ENCODE measurements around the gene WDR17. TPM values are rescaled to one million over a fixed set of nuclear protein-coding genes. Genes with fewer than 3 reads are reported as not detected.

WDR17 gene
- total and polyA plus RNA-seq, 2 of the 8 experiments (the other 6 are each of a cell fraction or from before 2014, with no cell fraction given) = 1.4 to 3.3 TPM

GRCh38 chr4:176054942-176055341 lies 10.7 kb upstream of the WDR17 start:
- H3K4me1 ChIP-seq (replicated peaks in 1 of 4; ENCODE audit: control insufficient read depth in 3 of 4, insufficient read depth in 4 of 4, low read length in 3 of 4) = no peaks in the 10 kb centered on the region
- no peak overlapping the region for H3K4me2 ChIP-seq (ENCODE audit: insufficient read depth in 1 of 2, low read depth in 2 of 2, low read length in 2 of 2)
- H2BK12ac ChIP-seq (ENCODE audit: low read depth, low read length) = no peak overlapping the region
- no peaks in the 10 kb centered on the region for H3K79me1 ChIP-seq (ENCODE audit: low read depth, low read length)
- CTCF ChIA-PET (ENCODE audit: partially characterized antibody) = interaction anchor here (0.8 to 2.6 kb wide), 12 partner anchors 8 to 288 kb away, joined by 3 to 12 read pairs (median 5); no protein-coding TSS in a partner anchor
- no peak overlapping the region for H3K4me3 ChIP-seq (ENCODE audit: extremely low read depth in 1 of 4, insufficient read depth in 2 of 4, low read depth in 3 of 4, low read length in 4 of 4)
- no peak overlapping the region for H2BK20ac ChIP-seq (ENCODE audit: low read length)
- no peak overlapping the region for H2BK5ac ChIP-seq (ENCODE audit: low read depth, low read length)
- H3K14ac ChIP-seq (ENCODE audit: insufficient read length) = no peak overlapping the region
- H3K27ac ChIP-seq (ENCODE audit: low read depth, low read length) = no peak overlapping the region
- no peak overlapping the region for H2BK15ac ChIP-seq (ENCODE audit: low read length)
- no peak overlapping the region for H3K4ac ChIP-seq (replicated peaks; ENCODE audit: insufficient read length, low read depth, low read length)
- no peak overlapping the region for H4K91ac ChIP-seq (replicated peaks; ENCODE audit: insufficient read length, low read length)
- H4K5ac ChIP-seq (ENCODE audit: insufficient read length, low read depth, low read length) = no peak overlapping the region
- H2AFZ ChIP-seq (ENCODE audit: low read length) = peak overlapping the region; percentile 94; the same call in 1 of the 2 replicates
- POLR2A ChIA-PET (ENCODE audit: partially characterized antibody) = no interaction called here
- no peak overlapping the region for H3K9ac ChIP-seq (replicated peaks in 1 of 4; ENCODE audit: extremely low read depth in 1 of 4, low read depth in 3 of 4, low read length in 3 of 4)
- no peaks in the 10 kb centered on the region for H4K20me1 ChIP-seq (replicated peaks in 1 of 2; ENCODE audit: control insufficient read depth in 1 of 2, insufficient read depth in 2 of 2, low read length in 2 of 2)
- H3K36me3 ChIP-seq (ENCODE audit: control insufficient read depth in 2 of 4, insufficient read depth in 4 of 4, low read length in 3 of 4) = no peaks in the 10 kb centered on the region
- H2AK5ac ChIP-seq (ENCODE audit: low read depth, low read length) = no peak overlapping the region
- no peak overlapping the region for H3K56ac ChIP-seq (replicated peaks; ENCODE audit: insufficient read length, low read depth, low read length)
- FAIRE-seq (no peak), DNase-seq (ENCODE audit: low read depth in 1 of 2, low spot score in 2 of 2) (no peak)
- no peak overlapping the region for H4K8ac ChIP-seq (ENCODE audit: extremely low read depth, insufficient read depth, low read length)
- no peak overlapping the region for H2BK120ac ChIP-seq (replicated peaks; ENCODE audit: low read depth, low read length)
- no peak overlapping the region for H3K18ac ChIP-seq (ENCODE audit: extremely low read depth, low read length)
- WGBS, 2 experiments (ENCODE audit: extremely low coverage in 1 of 2, insufficient coverage in 1 of 2, insufficient read length in 1 of 2, insufficient replicate concordance in 2 of 2, low coverage in 1 of 2, low lambda C conversion rate in 2 of 2, missing lambda C conversion rate in 1 of 2) = 41% methylated on average over 2 of the region's 2 CpGs; no CpG with 5 or more reads in 1 of the 2 experiments
- no peaks in the 10 kb centered on the region for H3K79me2 ChIP-seq (ENCODE audit: control insufficient read depth in 1 of 2, insufficient read depth in 2 of 2, low read length in 2 of 2)
- H3K27me3 ChIP-seq (replicated peaks in 1 of 4; ENCODE audit: control insufficient read depth in 3 of 4, extremely low read depth in 1 of 4, insufficient read depth in 3 of 4, low read length in 3 of 4) = no peaks in the 10 kb centered on the region
- H3K23ac ChIP-seq (ENCODE audit: insufficient read length) = no peak overlapping the region
- H3K9me3 ChIP-seq (ENCODE audit: insufficient read depth in 2 of 2, low read depth in 1 of 2, low read length in 1 of 2) = 0 out of 4 replicates have a peak, but pooled peaks cover 0 to 2% of the 10 kb centered on the region in 2 experiments
- H3K23me2 ChIP-seq (ENCODE audit: low read depth, low read length) = no peaks in the 10 kb centered on the region
- TF ChIP-seq CBX5 (IDR thresholded peaks at IDR 0.05; ENCODE audit: low read depth, low read length) (no peak), TAF1 (IDR thresholded peaks at IDR 0.05; ENCODE audit: low read depth, low read length) (no peak), CHD1 (IDR thresholded peaks at IDR 0.05; ENCODE audit: low read depth, low read length) (no peak), SRF (IDR thresholded peaks at IDR 0.05; ENCODE audit: low read depth, low read length) (no peak), CHD2 (IDR thresholded peaks at IDR 0.05; ENCODE audit: low read length) (no peak), JUN (IDR thresholded peaks at IDR 0.05; ENCODE audit: low read depth, low read length) (no peak), CTCF (IDR thresholded peaks at IDR 0.05; ENCODE audit: control extremely low read depth in 1 of 3, insufficient read depth in 1 of 3, low read depth in 1 of 3, low read length in 3 of 3) (peak in 1 of 3 experiments; percentile 25; a peak in 1 of 4 replicates), USF2 (IDR thresholded peaks at IDR 0.05; ENCODE audit: low read length) (no peak), SP2 (IDR thresholded peaks at IDR 0.05; ENCODE audit: low read length) (no peak), RBBP5 (IDR thresholded peaks at IDR 0.05; ENCODE audit: borderline replicate concordance, low read depth, low read length) (no peak), RAD21 (IDR thresholded peaks at IDR 0.05 in 1 of 2, conservative IDR thresholded peaks at IDR 0.05 in 1 of 2; ENCODE audit: low read depth in 2 of 2, low read length in 2 of 2) (peak; percentile 49 to 52)
